NOMO-1 treated with dmso at 0.1 percent for 144 hours (cell line): Measurements from ENCODE around the gene SNX27.
A peak's percentile ranks its signal among the peaks of the same experiment; 100 is the strongest.
"Not testable (repeated sequence)": the region's sequence is repeated elsewhere in the genome, so short reads cannot be mapped to it uniquely, and the experiment has no call there.

Experiments used
- DNase-seq: peaks from one replicate; lab custom pipeline; 2025; ENCODE audit not compliant: unreplicated experiment; lab: John Stamatoyannopoulos, UW

The SNX27 gene

DNA sequence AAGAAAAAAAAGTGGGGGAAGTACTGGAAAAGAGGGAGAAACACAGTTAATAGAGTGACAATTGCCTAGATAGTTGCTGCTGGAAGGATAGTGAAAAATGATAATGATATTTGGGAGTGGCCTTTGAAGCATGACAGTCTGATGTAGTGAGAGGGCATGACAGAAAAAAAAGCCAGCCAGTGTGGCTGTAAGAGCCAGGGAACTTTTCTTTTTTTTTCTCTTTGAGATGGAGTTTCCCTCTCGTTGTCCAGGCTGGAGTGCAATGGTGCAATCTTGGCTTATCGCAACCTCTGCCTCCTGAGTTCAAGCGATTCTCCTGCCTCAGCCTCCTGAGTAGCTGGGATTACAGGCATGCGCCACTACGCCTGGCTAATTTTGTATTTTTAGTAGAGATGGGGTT lies 9.3 kb upstream of the SNX27 start:
- DNase-seq: not testable (repeated sequence)

DNA sequence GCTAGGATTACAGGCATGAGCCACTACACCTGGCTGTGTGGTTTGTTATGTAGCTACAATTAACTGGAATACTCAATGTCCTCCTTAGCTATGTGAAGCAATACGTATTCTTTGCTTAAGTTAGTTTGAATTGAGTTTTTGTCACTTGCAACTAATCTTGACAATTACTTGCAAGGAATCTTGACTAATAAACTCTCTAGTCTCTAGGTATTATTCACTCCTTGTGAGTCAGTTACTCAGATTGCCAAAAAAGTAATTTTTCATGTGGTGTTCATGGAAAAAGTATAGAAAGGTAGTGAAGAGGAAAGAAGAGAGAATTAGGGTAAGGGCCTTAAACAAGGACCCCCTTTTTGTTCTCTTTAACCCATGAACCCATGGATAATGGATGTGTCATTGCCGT lies 7.6 kb upstream of the SNX27 start:
- no peak for DNase-seq

- DNase-seq: no peak
Observed at GRCh38 chr1:151606384-151606783, 5.5 kb upstream of the SNX27 start.

- DNase-seq: no peak
Observed at GRCh38 chr1:151606857-151607256, 5.0 kb upstream of the SNX27 start.

GRCh38 chr1:151610142-151610541 lies 1.7 kb upstream of the SNX27 start:
- DNase-seq: no peak

DNA sequence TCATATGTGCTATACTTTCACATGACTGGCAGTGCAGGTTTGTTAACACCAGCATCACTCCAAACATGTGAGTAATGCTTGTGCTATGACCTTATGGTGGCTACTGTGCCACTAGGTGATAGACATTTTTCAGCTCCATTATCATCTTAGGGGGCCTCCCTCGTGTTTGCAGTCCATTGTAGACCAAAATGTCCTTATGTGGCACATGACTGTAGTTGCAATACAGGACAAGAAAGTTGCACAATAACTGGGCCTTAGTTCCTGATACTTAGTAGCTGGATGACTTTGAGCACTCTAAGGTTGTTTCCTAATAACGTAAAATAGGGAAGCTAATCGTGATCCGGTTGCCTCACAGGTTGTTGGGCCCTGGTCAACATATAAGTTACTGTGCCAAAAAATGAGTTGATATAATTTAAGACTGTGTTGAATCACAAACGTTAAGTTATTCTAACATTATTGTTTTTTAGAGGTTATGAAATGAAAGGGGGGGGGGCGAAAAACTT lies 511 bp upstream of the SNX27 start:
- DNase-seq: peak; percentile 87

DNA sequence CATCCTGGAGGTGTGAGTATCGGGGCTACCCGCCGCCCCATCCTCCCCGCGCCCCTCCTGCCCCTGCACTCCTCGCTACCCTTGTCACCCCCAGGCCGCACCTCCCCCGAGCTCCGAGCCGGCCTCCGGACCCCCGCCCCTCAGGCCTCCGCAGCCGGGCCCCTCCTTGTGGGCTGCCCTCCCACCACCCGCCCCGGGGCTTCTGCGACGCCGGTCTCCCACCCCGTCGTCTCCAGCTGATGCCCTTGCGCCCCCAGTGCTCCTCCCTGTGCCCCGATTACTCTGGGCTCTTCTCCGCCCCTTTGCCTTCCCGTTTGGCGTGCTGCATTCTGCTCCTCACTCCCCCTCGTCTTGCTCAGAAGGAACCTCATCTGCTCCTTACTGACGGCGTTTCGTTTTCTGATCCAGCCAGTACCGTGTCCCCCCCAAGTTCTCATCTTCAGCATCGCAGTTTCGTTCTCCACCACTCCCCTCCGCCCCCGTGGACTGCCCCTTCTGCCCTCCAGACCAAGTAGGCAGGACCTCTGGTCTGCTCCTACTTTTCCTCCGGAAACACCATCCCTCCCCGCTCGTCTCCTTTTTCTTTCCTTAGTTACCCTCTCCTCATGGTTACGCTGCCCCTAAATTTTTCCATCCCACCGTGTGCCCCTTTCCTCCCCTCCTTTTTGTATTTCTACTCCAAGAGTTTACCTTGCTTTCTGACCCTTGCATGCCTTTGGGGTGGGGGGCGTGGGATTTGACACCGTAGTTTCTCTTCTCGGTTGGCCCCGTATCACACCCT lies 841 bp downstream of the SNX27 start:
- no peak for DNase-seq

GRCh38 chr1:151613282-151613780 lies 1.5 kb downstream of the SNX27 start:
- DNase-seq: no peak

DNA sequence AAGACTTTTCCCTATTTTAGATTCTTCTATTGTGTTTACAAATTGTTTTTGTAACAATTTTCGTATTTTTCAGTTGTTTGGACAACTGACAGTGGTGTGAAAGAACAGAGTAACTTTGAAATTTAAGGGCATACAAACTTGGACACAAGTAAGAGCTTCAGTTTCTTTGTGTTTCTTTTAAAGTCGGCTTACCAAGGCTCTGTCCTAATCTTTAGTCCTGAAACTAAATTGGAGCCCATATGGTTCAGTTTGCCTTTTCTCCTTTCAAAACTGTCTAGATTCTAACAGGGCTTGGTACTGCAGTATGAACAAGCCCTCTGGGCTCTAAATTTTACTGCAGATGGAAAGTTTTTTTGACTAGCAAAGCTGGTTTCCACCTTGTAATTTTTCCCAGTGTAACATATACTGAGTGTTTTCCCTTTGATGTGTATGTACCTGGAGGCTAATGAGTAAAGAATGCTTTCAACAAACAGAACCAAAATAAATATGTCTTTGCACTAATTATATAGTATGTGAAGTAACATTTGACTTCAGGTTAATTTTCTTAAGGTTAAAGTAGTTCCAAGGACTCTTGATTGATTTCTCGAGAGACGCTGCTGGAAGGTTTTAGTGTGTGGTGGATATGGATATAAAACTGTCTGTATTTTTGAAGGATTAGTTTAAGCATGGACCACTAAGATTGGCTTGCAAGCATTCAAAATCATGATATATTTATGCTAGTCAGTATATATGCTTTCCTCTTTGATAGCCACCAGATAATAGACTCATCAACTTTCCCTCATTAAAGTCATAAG lies 4.1 kb downstream of the SNX27 start:
- DNase-seq: no peak

DNA sequence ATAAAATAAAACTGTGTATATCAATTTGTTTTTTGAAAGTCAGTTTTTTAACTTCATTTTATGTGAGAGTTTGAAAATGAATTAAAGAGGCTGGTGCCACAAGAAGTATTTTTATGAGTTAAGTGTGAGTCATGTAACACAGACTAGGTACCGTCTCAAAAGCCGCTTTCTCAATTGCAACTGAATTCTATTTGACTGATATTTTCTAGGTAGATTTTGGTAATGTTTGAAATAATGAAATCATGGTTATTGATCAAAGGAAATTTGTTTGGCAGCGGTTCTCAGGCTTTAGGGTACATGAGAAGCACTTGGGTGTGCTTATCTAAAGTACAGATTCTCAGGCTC lies 4.6 kb downstream of the SNX27 start:
- DNase-seq: no peak

- no peak for DNase-seq
Observed at GRCh38 chr1:151618003-151618402, 6.2 kb downstream of the SNX27 start.

GRCh38 chr1:151618470-151618869 lies 6.6 kb downstream of the SNX27 start:
- DNase-seq: no peak

GRCh38 chr1:151618996-151619395 lies 7.1 kb downstream of the SNX27 start:
- not testable (repeated sequence) for DNase-seq

DNA sequence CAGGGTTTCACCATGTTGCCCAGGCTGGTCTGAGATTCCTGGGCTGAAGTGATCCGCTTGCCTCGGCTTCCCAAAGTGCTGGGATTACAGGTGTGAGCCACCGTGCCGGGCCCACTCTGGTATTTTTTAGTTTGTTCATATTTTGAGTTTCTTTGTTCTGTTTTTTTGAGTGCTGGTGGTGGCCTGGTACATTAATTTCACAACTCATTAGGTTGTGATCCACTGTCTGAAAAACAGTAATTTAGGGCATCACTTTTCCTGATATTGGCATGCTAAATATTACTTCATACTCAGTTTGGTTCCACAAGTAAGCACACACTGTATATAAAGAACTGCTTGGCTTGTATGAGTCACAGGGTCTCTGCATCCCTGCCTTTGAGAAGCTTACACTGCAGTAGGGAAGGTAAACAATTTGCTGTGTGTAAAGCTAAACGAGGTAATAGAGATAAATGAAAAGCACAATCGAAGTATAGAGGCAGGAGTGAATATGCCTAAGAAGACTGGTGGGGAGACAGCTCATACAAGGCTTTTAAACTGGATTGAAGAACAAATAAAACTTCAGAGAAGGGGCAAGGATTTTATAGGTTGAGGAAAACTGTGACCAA lies 7.7 kb downstream of the SNX27 start:
- DNase-seq: no peak

DNA sequence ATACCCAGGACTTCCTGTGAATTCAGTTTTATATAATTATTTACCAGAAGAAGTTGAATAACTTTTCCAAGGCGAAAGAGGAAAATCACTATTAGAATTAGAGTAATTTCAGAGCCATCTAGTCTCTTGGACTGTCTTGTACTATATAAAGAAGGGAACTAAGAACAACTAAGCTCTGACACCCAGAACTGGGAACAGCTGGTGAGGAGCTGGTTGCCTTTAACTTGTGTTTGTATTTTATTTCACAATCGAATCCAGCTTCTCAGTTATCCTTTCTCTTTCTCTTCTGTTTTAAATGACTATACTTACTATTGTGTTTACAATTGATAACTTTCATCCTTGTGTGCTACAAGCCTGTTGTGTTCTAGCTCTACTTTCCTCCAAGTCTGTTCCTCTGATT lies 8.4 kb downstream of the SNX27 start:
- no peak for DNase-seq

GRCh38 chr1:151621351-151621750 lies 9.5 kb downstream of the SNX27 start:
- DNase-seq: no peak

DNA sequence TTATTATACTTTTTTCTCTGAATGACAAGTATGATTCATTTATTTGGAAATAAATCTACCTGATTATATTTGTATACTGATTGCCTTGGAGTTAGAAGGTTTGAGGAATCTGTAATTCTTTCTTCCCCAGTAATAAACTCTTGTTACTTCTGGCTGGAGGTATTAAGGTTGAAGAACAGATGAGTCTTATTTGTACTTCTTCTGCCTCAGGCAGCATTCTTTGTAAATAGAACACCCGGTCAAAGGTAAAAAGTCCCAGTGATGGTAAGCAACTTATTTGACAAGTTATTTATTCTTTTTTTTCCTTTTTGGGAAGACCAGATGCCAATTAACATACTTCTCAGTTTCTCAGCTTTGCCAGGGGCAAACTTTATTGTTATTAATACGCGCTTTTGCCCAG lies 12.9 kb downstream of the SNX27 start:
- DNase-seq: no peak

DNA sequence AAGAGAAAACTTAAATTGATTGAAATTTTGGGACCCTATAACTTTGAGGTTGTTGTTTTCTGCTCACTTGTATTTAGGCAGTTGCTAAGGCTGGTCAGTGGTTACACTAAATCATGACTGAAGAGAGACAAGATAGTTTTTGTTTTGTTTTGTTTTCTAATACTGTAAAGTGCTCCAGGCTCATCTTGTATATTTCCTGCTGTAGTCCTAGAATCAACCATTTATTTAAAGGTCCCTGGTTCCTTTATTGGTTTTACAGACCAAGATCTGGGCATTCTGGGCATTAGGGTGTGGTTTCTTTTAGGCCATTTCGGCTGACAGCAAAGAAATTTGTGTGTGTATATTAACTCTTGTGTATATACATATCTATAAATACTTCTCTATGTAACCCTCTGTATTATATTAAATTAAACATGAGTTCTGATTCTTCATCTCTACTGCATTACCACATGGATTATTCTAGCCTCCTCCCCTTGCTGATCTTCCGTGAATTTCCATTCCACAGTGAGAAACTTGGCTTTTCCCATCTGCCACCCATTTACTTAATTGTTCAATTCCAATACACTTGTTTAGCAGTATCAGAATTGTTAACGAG lies 15.0 kb downstream of the SNX27 start:
- DNase-seq: no peak

GRCh38 chr1:151629278-151629677 lies 17.4 kb downstream of the SNX27 start:
- no peak for DNase-seq

GRCh38 chr1:151635479-151636072 lies 23.7 kb downstream of the SNX27 start:
- DNase-seq: no peak
